NOMO-1 treated with dmso at 0.1 percent for 144 hours (cell line): ENCODE data around the gene TIMM17B.
"Not testable (repeated sequence)": the region's sequence is repeated elsewhere in the genome, so short reads cannot be mapped to it uniquely, and the experiment has no call there.

ENCODE experiments used
- DNase-seq: peaks from one replicate; lab custom pipeline; 2025; ENCODE audit not compliant: unreplicated experiment; lab: John Stamatoyannopoulos, UW

The TIMM17B gene

DNA sequence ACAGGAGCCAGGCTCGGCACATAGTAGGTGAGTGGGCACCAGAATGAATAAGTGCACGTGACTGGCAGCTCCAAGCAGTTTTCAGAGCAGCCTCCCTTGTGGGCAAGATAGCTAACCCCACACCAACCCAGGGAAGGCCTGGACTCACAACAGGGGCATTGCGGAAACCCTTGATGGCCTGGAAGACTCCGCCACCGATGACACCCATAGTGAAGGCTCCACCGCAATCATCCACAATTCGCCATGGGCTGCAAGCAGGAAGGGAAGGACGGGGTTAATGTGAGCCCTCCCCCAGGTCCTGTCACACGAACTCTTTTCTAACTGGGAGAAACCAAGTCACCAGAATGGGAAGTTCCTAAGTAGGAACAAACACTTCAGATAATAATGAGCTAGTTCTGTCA is 957 bp downstream of the TIMM17B start:
- DNase-seq, result no peak

DNA sequence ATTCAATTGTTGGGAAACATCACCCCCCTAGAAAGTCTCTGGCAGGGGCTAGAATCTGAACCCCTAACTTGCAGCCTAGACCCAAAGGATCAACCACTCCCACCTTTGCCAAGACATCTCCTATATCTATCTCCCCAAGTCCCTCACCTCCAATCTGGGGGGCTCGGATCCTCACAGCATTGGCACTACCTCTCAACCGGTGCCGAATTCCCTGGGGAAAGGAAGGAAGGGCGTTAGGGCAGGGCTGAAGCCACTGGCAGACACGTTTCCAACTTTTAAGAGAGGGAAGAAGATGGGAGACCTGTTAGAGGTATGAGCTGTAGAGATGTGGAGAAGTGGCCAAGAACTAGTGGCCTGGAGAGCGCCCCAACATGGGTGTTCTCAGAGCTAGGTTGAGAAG is 2.7 kb downstream of the TIMM17B start:
- DNase-seq, result no peak

DNA sequence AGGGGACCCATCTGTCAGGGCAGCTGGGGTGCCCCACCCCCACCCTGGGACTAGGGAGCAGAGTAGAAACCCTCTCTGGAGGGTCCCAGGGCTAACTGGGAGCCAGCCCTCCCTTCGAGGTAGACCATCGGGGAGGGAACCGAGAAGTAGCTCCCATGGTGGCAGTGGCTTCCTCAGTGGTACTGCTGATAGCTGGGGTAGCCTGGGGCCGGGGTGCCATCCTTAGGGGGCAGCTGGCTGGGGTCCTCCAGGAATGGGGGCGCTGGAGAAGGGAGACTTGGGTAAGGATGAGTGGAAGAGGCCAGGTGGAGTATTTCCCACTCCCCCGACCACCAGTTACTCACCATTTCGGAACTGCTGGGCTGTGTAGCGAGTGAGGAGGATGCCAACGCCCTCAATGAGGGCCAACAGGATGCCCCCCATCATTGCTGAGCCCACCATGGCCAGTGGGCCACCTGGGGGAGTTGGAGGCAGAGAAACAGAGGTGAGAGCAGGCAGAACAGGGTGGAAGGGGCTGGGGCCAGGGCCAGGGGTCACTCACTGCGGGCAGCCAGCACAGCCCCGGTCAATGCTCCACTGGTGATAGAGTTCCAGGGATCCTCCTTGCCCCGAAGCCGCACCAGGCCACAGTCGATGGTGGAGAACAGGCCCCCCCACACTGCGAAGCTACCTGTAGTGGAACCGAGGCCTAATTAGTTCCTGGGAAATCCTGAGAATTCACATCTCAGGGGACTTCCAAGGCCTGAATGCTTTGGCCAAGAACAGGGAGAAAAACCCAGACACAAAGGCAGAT is 3.8 kb downstream of the TIMM17B start:
- DNase-seq, result no peak

DNA sequence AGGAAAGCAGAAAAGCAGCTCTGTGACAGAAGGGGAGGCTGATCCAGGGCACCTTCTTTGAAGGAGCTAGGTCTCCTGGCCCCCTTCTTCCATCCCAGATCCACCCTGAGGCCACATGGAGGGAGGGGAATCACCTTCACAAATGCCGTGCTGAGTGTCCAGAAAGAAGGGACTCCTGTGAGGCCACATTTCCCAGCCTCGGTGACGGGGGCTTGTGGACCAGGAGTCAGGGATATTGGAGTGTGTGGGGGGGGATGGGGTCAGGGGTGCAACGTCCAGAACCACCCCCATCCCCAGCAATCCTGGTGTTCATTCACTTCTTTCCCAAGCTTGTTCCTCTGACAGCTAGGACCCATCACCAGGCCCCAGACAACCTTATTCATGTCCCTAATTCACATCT is 4.7 kb downstream of the TIMM17B start:
- DNase-seq, result no peak

DNA sequence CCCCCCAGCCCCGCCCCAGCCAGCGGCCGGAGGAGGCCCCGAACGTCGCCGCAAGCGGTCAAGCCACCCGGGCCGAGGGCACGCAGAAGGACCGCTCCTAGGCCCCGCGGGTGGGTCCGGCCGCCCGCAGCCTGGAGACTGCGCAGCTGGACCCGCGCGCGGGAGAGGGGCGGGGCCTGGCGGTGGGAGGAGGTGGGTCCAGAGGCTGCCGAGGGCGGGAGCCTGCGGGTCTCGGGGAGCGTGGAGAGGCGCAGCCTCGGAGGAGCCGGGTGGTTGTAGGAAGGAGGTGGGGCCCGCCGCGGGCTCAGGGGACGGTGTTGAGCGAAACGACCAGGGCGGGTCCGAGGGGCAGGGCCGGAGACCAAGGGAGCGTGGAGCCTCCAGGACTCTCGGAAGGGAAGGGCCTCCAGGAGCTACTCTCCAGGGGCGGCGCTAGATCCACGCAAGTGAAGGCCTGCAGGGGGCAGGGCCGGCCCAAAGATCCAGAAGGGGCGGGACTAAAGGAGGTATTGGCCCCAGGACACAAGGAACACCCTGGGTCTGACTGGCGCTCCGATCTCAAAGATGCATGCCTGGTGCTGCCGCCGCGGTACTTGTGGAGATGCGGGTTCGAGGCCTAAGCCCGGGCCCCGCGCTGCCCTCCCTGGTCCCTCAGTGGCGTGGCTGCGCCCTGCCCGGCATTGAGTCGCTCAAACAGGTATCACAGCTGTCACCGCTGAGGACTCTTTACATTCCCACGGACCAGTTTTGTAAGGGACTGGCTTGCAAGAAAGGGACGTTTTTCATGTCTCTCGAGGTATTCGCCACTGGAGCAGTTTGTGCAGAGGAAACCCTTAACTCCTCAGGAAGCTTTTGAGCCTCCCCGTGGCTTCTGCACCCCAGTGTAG is 5.9 kb downstream of the TIMM17B start:
- peak; percentile 78 for DNase-seq

DNA sequence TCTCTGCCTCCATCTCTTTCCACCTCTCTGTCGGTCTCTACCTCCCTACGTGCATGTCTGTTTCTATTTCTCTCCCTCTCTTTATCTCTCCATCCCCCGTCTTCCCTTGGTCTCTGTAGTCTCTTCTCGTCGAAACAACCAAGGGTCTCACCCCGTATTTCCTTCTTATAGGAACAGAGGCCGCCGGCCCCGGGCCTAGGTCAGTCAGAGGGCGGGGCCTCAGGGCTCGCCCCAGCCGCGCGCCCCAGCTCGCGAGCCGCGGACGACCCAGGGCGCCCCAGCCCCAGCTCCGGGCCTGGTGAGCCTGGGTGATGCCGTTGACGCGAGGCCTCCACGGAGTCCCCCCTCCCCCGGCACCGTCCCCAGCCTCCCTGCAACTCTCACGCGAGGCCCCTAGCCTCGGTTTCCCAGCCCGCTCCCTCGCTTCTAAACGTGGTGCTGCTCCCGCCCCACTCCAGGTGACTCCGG is 6.6 kb downstream of the TIMM17B start:
- DNase-seq, result no peak

DNA sequence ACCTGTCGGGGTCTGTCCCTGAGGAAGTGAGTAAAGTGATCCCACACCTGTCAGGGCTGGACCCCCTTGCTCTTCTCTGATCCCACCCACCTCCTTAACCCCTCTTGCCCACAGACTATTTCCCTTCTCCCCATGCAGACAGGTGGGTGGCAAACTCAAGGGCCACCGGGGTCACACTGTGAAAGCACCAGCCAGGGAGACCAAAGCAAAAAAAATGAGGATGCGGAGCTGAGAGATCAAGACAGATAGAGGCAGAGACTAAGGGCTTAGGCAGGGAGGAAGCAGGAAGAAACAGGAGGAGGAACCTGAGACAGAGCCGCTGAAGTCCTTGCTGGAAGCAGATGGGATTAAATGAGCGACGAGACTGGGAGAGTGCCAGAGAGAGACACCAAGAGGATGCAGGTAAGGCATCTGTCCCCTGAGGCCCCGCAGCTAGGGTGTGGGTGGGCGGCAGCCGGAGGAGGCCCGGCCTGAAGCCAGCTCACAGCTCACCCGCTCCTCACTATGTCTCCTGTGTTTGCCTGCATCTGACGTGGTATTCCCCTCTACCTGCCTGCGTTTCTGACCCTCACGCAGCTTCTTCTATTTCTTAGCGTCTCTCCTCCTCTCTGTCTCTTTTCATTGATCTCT is 7.2 kb downstream of the TIMM17B start:
- DNase-seq, result no peak

DNA sequence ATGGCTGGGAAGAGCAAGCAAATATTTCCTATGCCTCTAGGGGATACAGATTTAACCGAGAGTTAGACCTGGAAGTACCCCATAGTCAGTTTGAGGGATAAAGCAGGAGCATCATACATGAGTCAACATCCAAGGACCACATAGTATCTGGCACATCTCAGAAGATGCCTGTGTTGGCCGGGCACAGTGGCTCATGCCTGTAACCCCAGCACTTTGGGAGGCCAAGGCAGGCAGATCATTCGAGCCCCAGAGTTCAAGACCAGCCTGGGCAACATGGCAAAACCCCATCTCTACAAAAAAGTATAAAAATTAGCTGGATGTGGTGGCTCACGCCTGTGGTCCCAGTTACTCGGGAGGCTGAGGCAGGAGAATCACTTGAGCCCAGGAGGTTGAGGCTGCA is 11.0 kb downstream of the TIMM17B start:
- not testable (repeated sequence) for DNase-seq

DNA sequence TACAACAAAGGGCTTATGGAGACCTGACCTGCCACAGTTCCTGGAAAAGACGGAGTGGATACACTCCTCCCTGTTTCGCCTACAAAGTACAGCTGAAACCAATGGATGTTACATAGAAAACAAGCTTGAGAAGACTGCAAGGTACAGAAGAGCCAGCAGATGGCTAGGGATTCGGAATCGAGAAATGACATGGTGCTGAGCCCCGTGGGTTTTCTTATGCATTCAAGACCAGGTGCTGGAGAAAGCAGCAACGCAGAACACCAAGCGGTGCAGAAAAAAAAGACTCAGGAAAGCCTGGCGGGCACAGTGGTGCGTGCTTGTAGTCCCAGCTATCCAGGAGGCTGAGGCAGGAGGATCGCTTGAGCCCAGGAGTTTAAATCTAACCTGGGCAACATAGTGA is 13.8 kb downstream of the TIMM17B start:
- DNase-seq, result no peak

DNA sequence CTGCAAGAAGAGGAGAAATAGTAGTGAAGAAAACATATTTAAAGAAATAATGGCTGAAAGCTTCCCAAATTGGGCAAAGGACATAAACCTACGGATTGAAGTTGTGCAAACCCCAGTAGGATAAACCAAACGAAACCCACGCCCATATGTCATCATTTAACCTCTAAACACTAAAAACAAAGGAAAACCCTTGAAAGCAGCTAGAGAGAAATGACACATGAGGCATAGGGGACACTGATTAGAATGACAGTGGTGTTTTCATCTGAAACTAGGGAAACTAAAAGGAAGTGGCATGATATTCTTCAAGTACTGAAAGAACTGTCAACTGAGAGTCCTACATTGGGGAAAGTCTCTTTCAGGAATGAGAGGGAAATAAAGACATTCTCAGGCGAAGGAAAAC is 20.6 kb downstream of the TIMM17B start:
- not testable (repeated sequence) for DNase-seq

DNA sequence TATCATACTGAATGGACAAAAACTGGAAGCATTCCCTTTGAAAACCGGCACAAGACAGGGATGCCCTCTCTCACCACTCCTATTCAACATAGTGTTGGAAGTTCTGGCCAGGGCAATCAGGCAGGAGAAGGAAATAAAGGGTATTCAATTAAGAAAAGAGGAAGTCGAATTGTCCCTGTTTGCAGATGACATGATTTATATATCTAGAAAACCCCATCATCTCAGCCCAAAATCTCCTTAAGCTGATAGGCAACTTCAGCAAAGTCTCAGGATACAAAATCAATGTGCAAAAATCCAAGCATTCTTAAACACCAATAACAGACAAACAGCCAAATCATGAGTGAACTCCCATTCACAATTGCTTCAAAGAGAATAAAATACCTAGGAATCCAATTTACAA is 25.6 kb downstream of the TIMM17B start:
- not testable (repeated sequence) for DNase-seq

DNA sequence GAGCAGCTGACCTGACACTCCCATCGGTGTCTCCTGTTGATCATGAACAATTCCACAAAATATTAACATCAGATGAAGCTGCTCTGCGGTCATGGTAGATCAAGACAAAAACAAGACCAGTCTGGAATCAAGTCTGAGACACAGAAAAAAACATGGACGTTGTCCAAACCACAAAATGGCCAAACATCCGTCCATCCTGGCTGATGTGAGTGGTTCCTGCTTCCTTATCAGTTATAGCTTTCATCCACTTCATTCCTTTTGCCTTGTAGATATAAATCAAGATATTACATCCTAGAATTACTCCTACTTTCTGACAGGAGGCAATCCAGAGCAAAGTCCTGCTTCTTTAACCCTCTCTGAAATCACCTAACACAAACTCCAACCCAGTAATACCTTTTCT is 33.4 kb downstream of the TIMM17B start:
- DNase-seq, result no peak

DNA sequence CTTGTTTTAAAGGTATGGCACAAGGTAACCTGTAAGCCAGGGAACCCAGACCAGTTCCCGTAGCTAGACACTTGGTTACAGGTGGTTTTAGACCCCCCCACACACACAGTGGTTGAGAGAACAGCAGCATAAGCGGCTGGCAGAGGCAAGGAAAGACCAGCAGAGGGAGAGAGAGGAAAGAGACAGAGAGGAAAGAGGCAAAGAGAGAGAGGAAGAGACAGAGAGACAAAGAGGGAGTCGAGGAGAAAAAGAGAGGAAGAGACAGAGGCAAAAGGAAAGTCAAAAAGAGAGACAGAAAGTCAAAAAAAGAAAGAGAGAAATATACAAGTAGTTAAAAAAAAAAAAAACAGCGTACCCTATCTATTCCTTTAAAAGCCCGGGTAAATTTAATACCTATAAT is 42.7 kb downstream of the TIMM17B start:
- DNase-seq, result no peak

DNA sequence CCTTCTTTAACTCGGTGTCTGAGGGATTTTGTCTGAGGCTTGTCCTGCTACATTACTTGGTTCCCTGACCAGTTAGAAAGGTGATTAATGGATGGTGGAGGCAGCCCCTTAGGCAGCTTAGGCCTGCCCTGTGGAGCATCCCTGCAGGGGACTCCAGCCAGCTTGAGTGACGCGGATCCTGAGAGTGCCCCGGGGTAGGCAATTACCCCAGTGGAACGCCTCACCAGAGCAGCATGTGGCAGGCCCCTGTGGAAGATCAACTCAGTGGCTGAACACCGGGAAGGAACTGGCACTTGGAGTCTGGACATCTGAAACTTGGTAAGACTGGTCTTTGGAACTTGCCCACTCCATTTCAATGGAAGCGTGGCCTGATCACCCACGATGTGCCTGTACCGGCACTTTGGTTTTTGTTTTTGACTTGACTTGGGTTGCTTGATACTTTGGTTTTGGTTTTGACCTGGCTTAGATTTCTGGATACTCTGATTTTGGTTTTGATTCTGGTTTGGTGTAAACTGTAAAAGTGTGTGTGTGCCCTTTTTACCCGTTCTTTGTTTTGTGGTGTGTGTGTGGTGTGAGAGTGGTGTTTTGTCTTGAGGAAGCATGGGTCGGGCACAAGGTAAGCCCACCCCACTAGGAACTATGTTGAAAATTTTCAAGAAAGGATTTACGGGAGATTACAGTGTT is 43.3 kb downstream of the TIMM17B start:
- not testable (repeated sequence) for DNase-seq

DNA sequence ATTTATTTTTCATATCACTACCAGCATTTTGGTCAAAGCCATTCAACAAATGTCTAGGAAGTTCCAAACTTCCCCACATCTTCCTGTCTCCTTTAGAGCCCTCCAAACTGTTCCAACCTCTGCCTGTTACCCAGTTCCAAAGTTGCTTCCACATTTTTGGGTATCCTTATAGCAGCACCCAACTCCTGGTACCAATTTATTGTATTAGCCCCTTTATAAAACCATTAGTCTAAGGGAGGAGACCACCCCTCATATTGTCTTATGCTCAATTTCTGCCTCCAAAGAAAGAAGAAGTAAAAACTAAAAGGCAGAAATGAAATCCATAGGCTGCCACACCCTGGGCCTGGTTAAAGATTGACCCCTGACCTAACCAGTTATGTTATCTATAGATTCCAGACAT is 44.1 kb downstream of the TIMM17B start:
- not testable (repeated sequence) for DNase-seq

DNA sequence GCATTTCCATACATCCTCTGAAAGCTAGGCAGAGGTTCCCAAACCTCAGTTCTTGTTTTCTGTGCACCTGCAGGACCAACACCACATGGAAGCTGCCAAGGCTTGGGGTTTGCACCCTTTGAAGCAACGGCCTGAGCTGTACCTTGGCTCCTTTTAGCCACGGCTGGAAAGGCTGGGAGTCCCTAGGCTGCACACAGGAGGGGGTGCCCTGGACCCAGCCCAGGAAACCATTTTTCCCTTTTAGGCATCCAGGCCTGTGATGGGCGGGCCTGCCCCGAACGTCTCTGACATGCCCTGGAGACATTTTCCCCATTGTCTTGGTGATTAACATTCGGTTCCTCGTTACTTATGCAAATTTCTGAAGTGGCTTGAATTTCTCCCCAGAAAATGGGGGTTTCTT is 44.7 kb downstream of the TIMM17B start:
- no peak for DNase-seq

DNA sequence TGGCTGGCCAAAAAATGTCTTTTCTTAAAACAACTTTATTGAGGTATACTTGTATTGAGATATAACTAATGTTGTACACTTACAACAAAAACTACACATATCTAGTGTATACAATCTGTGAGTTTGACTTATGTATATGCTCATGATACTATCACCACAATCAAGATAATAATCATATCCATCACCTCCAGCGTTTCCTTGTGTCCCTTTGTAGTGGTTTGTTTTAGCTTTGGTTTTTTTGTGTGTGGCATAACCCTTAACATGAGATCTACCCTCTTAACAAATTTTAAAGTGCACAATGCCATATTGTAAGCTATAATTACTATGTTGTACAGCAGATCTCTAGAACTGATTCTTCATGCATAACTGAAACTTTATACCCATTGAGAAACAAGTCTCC is 48.7 kb downstream of the TIMM17B start:
- no peak for DNase-seq
